HL-60 (cell line): ENCODE data around the gene ENO4.

Source experiments
- CTCF ChIP-seq: IDR thresholded peaks from one replicate; pipeline ENCODE4 v1.5.1; 2011; ENCODE audit warnings: low read length, control low read depth, inconsistent platforms; ENCODE audit not compliant: insufficient read depth
- GABPA ChIP-seq: IDR thresholded peaks from 2 replicates; pipeline ENCODE4 v1.6.1; 2012; ENCODE audit warnings: low read depth
- POLR2AphosphoS5 ChIP-seq: IDR thresholded peaks from 2 replicates; pipeline ENCODE4 v1.6.1; 2012; ENCODE audit warnings: low read depth
- REST ChIP-seq: IDR thresholded peaks from 2 replicates; pipeline ENCODE4 v1.6.1; 2012; ENCODE audit warnings: low read depth; ENCODE audit not compliant: insufficient replicate concordance

- TF ChIP-seq CTCF (no peak), GABPA (no peak), REST (no peak), POLR2AphosphoS5 (no peak)
Observed at GRCh38 chr10:116910910-116911309, 61.6 kb downstream of the ENO4 start.
